ENCODE data around the gene LCE1F.
A peak's percentile ranks its signal among the peaks of the same experiment; 100 is the strongest.

LCE1F gene

GRCh38 chr1:152776361-152776760, 1.4 kb downstream of the LCE1F start:
- DNase-seq (ENCODE audit: low spot score) = no peak

GRCh38 chr1:152777510-152778137, 2.7 kb downstream of the LCE1F start:
- DNase-seq (ENCODE audit: low spot score) = no peak

GRCh38 chr1:152783095-152783494, 8.2 kb downstream of the LCE1F start:
- DNase-seq (ENCODE audit: low spot score) = no peak

GRCh38 chr1:152786077-152786476, 11.1 kb downstream of the LCE1F start, which contains the start of gene LCE1E:
Gene LCE1E, plus strand, starts transcription at chr1:152786257. Its CDS starts 1,043 bp downstream, at chr1:152787300.
- DNase-seq (ENCODE audit: low spot score) = no peak

GRCh38 chr1:152795686-152796085, 20.7 kb downstream of the LCE1F start:
- DNase-seq (ENCODE audit: low spot score) = peak; percentile 9

GRCh38 chr1:152796421-152796820, 21.5 kb downstream of the LCE1F start, which contains the start of gene LCE1D:
Gene LCE1D, plus strand, starts transcription at chr1:152796721. Its CDS starts 1,074 bp downstream, at chr1:152797795.
- DNase-seq (ENCODE audit: low spot score) = no peak

GRCh38 chr1:152801333-152801732, 26.4 kb downstream of the LCE1F start:
- no peak for DNase-seq (ENCODE audit: low spot score)

GRCh38 chr1:152806576-152806975, 31.6 kb downstream of the LCE1F start, which contains the start of gene LCE1C:
Gene LCE1C, minus strand, starts transcription at chr1:152806651. Its CDS starts 1,173 bp downstream, at chr1:152805478.
- no peak for DNase-seq (ENCODE audit: low spot score)

GRCh38 chr1:152811050-152811449, 36.1 kb downstream of the LCE1F start:
- no peak for DNase-seq (ENCODE audit: low spot score)

GRCh38 chr1:152811671-152812070, 36.7 kb downstream of the LCE1F start, which contains the start of gene LCE1B:
Gene LCE1B, plus strand, starts transcription at chr1:152811971. Its CDS starts 476 bp downstream, at chr1:152812447.
- DNase-seq (ENCODE audit: low spot score) = no peak

- DNase-seq (ENCODE audit: low spot score) = no peak
Measured at GRCh38 chr1:152817309-152817708, 42.4 kb downstream of the LCE1F start.

GRCh38 chr1:152823294-152823693, 48.4 kb downstream of the LCE1F start:
- DNase-seq (ENCODE audit: low spot score) = no peak

- DNase-seq (ENCODE audit: low spot score) = no peak
Measured at GRCh38 chr1:152824964-152825363, 50.0 kb downstream of the LCE1F start.
